ENCODE results near the gene HSD17B3.
"Not testable (repeated sequence)": the region's sequence is repeated elsewhere in the genome, so short reads cannot be mapped to it uniquely, and the experiment has no call there.

The HSD17B3 gene

DNA sequence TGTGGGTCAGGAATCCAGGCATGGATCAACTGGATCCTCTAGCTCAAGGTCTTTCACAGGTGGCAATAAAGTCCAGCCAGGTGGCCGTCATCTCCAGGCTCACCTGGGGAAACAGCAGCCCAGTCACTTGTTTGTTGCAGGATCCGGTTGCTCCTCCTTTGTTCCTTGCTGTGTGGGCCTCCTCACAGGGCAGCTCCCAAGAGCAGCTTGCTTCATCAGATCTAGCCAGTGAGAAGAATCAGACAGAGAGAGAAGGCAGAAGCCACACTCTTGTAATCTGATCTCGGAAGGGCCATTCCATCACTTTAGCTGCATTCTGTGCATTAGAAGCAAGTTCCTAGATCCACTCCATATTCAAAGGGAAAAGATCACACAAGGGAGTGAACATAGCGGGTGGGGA, 3.2 kb upstream of the HSD17B3 start:
- DNase-seq = no peak

DNA sequence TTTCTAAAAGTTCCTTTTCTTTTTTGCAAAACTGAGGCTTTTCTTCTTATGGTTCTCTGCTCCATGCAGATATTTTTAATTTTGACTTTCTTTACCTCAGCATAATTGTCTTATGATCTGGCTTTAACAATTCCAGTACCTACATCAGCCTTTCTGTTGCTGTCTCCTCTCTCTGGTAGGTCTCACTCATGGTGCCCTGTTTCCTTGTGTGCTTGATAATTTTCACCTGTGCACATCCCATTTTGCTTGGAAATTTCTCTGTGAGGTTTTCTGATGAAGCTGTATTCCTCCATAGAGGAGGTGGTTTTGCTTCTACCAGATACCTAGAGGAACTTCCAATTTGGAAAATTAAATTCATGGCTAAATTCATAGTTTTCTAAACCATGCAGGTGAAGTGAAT, 2.3 kb upstream of the HSD17B3 start:
- no peak for DNase-seq

DNA sequence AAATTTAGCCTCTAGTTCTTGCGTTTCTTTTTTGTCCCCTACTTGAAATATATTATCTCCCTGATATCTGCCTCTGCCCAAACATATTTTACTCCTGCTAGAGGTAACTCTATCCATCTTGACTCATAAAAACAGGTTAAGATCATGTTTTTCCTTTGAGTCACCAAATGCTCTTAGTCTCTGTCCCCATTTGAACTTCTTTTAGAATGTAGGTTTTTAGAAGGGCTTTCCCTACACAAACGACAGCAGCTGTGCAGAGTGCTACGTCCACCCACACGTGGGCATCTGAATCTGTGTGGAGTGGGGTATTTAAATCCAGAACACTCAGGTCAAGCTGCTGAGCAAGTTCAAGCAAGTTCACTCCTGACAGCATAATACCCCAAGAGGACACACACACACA, 2.2 kb downstream of the HSD17B3 start:
- DNase-seq = no peak

DNA sequence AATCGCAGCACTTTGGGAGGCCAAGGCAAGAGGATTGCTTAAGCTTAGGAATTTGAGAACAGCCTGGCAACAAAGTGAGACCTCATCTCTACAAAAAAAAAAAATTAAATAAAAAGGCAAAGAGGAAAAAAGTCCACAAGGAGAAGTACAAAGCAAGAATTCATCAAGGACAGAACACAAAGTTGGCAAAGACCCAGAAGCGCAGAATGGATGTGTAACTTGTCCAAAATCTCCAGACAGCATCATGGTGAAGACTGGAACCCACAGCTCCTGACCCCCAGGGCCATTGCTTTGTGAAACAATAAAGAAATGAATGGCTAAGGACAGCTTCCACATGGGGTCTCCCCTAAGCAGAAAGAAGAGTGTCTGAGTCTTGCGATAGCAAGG, 7.8 kb downstream of the HSD17B3 start:
- DNase-seq = no peak

DNA sequence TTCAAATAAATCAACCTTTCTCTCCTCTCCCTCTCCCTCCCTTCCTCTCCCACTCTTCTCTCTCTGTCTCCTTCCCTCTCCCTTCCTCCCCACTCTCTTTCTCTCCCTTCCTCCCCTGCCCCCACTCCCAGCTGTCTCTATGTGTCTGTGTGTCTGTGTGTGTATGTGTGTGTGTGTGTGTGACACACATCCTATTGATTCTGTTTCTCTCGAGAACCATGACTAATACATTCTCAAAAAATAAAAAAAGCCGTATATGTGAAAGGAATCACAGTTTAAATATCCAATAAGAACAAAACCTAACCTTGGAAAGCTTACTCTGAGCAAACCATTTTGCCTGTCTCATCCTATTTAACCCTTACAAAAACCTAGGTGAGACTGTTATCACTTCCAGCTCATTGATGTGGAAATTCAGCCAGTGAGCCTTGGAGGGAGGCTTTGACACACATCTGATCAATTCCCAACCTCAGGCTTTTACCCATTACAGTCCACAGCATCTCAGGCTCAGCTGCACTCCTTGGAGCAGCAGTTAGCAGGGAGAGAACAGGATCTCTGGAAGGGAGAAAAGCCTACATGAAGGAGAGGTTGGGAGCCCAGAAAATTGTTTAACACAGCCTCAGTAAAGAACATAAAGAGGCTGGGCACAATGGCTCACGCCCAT, 8.3 kb downstream of the HSD17B3 start:
- DNase-seq = no peak

DNA sequence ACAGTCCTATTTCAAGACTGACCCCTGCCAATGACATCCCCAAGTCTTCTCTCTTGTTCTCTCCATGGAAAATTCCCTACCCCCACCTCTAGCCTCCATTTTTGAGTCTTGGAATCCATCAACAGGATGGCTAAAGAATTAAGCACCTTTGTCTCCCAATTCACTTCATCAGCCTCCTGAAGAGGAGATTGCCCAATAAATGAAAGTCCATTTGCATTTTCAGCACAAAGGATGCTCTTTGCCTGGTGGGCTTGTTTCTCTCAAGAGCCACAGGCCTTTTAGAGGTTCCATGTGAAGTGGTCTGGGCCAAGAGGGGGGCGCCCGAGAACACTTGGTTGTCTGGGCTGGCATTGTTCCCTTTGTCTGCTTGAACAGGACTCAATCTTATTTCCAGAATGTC, 12.6 kb downstream of the HSD17B3 start:
- DNase-seq = no peak

DNA sequence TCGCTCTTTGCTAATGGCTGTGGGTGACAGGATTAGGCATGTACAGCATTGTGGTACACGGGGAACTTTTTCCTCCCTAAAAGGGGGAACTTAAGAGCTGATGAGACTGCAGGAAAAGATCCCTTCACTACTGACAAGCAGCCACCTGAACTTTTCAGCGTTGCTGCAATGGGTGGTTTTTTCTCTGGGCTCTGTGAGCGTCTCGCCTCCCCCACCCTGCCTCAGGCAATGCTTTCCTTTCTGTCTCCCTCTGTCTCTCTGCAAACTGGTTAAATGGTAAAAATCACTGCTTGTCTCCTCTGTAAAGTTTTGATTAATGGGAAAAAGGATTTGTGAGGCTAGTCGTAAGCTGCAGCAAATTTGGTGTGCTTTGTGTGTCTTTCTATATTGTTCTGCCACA, 20.3 kb downstream of the HSD17B3 start:
- DNase-seq = no peak

DNA sequence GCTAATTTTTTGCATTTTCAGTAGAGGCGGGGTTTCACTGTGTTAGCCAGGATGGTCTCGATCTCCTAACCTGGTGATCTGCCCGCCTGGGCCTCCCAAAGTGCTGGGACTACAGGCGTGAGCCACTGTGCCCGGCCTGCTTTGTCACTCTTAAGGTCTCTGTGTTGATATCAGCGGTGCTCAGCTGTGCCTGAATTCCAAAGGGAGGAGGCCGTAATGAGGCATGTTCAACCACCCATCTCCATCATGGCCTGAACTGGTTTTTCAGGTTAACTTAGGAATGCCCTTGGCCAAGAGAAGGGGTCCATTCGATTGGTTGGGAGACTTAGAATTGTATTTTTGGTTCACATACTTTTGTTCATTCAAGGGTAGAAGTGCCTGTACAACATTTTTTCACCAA, 22.0 kb downstream of the HSD17B3 start:
- DNase-seq = no peak

DNA sequence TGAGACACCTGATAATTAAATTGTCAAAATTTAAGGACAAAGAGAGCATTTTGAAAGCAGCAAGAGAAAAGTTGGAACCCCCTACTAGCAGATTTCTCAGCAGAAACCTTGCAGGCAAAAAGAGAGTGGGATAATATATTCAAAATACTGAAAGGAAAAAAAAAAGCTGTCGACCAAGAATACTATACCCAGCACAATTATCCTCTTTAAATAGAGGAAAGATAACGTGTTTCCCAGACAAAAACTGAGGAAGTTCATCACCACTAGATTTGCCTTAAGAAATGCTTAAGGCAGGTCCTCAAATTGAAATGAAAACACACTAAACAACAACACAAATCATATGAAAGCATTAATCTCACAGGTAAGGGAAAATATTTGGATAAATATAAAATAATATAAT, 27.0 kb downstream of the HSD17B3 start:
- DNase-seq = no peak

DNA sequence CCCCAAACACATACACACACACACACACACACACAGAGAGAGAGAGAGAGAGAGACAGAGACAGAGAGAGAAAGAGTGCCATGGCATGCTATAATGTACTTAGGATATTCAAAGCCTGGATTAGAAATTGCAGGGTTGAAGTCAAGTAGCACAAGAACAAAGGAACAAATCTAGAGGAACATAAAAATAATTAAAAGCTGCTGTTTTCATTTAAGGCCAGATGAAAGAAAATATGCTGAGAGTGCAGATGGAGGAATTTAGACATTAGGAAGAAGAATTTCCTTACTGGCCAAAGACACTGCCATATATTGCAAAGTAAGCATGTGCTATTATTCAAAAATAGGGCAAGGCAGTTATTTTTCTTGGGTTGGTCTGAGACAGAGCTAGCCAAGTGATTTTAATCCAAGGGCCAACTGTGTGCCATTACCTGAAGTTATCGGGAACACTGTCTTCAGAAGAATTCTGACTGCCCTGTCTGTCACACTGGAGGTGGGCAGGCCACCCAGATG, 31.7 kb downstream of the HSD17B3 start:
- no peak for DNase-seq

DNA sequence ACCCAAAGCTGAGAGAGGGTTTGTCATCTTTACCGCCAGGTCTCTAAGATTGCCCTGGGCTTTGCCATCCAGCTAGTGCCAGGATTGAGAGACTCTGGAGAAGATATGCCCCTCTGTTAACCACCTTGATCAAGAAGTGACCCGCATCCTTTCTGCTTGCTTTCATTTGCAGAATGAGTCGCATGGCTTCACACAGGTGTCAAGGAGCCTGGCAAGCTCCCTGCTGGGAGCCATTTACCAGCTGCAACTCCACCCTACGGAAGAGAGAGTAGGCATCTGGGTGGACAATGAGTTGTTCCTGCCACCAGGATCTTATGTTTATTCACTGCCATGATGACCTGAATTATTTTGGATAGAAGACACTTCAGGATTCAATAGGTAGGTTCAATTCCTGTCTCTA, 43.0 kb downstream of the HSD17B3 start:
- no peak for DNase-seq

DNA sequence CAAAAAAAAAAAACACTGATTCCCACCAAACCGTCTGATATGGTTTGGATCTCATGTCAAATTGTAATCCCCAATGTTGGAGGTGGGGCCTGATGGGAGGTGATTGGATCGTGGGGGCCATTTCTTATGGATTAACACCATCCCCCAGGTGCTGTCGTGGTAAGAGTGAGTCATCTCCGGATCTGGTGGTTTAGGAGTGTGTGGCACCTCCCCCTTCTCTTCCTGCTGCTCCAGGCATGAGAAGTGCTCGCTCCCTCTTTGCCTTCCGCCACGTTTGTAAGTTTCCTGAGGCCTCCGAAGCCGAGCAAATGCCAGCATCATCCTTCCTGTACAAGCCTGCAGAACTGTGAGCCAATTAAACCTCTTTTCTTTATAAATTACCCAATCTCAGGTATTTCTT, 45.2 kb downstream of the HSD17B3 start:
- no peak for DNase-seq

DNA sequence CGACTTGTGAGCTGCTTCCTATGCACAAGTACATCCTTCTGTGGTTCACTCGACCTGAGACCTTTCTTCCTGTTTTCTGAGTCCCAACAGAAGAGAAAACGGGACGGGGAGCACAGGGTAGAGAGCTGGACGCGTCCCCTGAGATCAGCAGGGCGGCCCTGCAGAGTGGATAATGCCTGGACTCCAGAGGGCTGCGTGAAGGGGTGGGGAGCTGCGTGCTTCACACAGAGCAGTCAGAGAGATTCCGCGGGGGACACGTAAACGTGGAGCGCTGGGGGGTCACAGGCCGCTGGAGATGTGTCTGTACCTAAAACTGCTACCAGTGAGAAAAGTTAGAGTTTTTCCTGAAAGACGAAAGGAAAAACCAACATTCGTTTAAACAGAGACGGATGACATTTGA, 46.3 kb downstream of the HSD17B3 start:
- no peak for DNase-seq

DNA sequence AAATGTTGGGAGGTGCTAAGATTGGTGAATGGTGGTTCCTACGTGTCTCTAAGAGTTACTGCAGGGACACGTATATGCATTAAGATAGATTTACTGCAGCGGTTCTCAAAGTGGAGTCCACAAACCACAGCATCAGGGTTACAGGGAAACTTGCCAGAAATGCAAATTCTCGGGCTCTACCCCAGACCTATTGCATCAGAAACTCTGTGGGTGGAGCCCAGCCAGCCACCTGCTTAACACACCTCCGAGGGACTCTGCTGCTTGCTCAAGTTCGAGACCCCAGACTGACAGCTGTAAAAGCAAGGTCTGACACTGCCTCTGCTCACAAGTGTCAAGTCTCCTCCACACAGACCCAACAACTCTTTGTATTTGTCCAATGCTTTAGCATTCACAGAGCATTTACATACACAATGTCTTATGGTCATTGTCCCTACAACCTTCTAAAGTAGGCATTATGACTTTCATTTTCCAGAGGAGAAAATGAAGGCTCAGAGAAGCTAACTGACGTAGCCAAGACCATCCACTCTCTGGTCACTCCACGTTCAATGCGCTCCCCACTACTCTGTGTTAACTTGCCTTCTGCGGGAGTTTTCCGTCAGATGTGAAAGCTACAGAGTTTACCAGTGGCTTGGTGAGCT, 48.8 kb downstream of the HSD17B3 start:
- no peak for DNase-seq

DNA sequence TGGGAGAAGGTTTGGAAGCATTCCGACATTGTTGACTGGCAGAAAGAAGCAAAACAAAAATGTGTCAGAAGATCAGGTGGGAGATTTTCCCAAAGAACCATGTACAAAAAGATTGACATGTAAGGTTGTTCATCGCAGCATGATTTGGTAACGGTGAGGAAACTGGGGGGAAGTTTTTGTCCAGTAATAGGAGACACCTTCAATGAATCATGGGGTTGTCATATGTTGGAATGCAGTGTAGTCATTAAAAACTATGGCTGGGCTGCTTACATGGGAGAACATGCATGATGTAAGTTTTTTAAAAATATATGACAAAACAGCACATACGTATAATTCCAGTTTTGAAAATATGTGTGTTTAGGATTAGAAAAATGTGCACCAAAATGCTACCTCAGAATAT, 50.5 kb downstream of the HSD17B3 start:
- no peak for DNase-seq

DNA sequence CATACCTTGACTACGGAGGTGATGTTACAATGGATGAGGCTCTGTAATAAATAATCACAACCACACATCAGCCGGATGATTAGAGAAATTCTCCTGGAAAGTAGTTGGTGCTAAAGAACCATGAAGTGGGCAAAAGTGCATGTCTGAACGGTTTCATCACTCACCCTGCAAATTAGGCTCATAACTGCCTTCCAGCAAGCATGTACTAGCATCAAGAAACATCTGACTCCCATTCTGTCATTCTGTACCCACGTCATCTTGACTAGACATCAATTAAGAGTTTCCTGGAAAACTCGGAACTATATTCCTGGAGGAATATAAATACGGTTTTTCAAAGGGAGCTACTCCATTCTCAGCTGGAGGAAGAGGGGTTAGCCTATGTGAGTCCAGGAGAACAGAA, 52.2 kb downstream of the HSD17B3 start:
- DNase-seq = no peak

DNA sequence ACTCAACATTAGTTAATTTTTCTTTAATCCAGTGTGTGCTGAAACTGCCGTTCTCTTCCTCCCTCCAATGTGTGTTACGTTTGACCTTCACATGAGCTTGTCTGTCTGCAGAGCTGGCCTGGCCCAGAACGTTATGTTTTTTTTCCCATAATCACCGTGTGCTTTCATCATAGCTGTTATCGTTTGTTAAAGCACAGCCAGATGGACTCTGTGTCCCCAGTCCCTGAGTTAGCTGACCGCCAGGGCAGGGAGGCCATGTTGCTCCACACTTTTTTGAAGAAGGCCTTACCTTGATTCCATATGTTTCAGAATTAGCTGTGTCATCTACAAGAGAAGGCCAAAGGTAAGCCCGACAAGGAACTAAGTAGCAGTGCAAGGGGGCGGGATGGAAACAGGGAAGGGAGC, 55.7 kb downstream of the HSD17B3 start:
- DNase-seq = no peak

DNA sequence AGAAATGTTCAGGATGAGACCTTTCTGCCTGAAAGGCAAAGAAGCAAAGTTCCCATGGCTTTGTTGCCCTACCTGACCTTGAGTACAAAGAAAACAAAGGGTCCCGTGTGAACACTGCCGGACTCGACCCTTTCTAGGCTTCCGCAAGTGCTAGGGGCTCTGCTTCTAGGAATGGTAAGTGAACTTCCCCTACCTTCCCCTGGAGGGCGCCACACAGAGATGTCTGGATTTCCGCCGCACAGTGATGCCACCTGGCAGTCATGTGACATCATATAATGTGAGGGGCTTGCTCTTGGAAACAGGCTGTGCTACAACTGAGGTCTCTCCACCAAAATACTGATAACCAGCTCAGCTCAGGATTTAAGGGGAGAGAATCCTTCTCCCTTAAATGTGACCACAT, 56.6 kb downstream of the HSD17B3 start:
- no peak for DNase-seq

DNA sequence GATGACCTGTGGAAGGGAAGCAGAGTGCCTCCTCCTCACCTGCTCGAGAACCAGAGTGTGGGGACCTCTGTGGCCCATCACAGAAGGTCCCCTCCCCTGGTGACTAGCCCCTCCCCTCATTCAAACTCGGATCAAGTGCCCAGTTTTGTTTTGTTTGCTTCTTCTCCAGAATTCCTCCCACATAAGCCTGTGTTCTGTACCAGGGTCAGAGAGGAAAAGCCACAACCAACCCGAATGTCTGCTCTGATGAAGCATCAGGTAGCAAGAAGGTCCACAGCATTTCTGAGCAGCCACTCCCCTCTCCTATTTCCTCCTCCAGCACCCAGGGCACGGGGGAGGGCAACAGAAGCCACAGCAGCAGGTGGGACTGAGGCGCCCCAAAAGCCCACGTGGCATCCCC, 58.2 kb downstream of the HSD17B3 start:
- no peak for DNase-seq

DNA sequence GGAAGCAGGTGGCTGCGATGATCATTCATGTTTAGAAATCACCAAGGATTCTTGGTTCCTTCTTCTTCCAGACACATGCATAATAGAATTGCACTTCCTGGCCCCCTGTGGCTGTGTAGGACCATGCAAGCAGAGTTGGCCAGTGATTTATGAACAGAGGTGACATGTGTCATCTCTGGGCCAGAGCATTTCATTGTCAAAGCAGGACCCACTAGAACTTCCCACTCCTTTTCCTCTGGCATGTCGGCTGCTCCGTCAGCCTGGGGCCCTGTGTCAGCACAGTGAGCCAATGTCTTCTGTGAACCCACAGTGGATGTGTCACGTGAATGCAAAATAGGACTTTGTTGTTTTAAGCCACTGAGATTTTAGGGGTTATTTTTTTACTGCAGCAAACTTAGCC, 59.2 kb downstream of the HSD17B3 start:
- no peak for DNase-seq

DNA sequence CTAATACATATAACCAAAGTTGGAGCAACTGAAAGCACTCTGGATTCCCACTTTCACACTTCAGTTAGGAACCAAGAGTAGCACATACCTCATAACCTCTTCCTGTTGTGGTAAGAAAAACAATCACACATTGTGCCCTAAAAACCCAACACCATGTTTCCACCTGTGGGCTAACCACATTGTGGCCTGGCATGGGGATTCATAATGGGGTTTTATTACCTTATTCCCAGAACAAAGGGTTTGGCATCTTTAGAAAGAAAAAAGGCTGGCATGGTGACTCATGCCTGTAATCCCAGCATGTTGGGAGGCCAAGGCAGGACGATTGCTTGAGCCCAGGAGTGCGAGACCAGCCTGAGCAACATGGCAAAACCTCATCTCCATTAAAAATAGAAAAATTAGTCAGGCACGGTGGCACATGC, 60.6 kb downstream of the HSD17B3 start:
- DNase-seq = peak; percentile 8

DNA sequence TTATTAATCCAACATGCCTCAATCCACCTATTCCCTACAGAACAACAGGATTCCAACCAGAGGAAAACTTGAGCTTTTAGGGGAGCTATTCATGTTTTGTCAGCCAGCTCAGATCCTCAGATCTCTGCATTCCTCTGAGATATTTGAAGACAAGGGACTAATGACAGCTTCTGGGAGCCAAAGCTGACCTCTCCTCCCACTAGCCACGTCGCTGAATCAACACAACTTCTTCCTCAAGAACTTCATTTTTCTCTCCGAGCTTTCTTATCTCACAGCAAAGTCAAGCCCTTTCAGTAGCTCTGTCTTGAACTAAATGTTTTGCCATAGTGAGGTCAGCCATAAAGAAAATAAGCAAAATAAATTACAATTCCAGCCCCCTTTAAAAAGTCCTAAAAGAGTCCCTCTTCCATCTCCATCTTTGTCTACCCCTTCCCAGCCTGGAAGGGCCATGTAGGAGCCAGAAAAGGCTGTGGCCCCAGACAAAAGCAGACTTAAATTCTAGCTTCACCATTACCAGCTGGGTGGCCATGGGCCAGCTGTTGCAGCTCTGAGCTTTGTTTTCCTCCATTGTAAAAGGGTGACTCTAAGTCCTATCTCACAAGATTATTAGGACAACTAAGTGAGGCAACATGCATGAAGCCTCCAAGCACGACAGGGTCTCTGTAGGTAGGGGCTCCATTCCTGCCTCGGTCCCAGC, 65.0 kb downstream of the HSD17B3 start:
- DNase-seq = no peak

DNA sequence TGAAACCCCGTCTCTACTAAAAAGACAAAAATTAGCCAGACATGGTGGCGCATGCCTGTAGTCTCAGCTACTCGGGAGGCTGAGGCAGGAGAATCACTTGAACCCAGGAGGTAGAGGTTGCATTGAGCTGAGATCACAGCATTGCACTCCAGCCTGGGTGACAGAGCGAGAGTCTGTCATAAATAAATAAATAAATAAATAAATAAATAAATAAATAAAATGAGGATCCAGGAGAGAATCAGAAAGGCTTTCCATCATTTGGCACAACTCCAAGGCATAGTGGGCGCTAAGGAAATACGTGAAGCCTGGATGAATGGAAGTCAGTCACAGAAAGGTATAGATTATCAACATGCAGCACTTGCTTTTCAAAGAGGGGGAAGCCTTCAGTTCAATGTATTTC, 65.6 kb downstream of the HSD17B3 start:
- not testable (repeated sequence) for DNase-seq

DNA sequence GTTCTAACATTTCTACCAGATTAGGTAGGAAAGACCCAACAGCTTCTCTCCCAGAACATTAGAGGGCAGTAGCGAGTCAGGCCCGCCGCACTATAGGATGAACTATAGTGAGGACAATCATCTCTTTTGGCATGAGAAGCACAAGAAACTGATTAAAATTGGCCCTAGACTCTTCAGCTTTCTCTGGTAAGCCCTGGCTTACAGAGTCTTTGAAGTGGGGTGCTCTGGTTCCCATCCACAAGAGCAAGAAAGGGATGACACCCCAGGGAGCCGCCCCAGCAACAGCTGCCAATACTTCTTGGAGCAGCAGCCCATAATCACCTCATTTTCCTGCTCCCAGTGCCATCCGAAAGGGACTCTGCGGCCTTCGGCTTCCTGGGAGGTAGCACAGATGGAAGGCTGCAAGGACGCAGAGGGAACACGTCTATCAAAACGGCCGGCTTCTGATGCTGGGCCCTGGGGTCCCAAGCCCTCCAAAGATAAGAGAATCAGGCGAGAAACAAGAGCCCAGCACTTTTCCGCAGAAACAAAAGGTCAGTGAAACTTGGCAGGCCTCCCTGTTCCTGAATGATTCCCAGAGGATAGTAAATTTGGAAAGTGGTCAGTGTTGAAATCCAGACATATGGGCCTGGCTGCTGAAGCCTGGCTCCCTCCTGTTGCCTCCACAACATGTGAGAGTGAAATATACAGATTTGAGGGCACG, 69.3 kb downstream of the HSD17B3 start:
- DNase-seq = peak; percentile 29
